Mesodermal cell (in vitro differentiated cells): ENCODE measurements around the gene THBS2.

Experiments
- H3K27ac ChIP-seq: 2 replicates; pipeline ENCODE4 v1.7.0; 2013; ENCODE audit warnings: mild to moderate bottlenecking, low read depth, low read length, moderate library complexity; ENCODE audit not compliant: severe bottlenecking
- H3K36me3 ChIP-seq: 2 replicates; pipeline ENCODE4 v1.7.1; 2013; ENCODE audit warnings: mild to moderate bottlenecking, low read length, moderate library complexity; ENCODE audit not compliant: control insufficient read depth, insufficient read depth
- H3K4me1 ChIP-seq: one replicate; pipeline ENCODE4 v1.7.1; 2013; ENCODE audit warnings: mild to moderate bottlenecking, low read length; ENCODE audit not compliant: insufficient read depth, control insufficient read depth, poor library complexity, severe bottlenecking
- H3K4me3 ChIP-seq: 2 replicates; pipeline ENCODE4 v1.7.0; 2013; ENCODE audit warnings: low read length, control low read depth, mild to moderate bottlenecking; ENCODE audit not compliant: insufficient read depth, poor library complexity, severe bottlenecking; ENCODE audit errors: extremely low read depth
- H3K9me3 ChIP-seq: 2 replicates; pipeline ENCODE4 v1.7.1; 2013; ENCODE audit warnings: mild to moderate bottlenecking, low read length, moderate library complexity; ENCODE audit not compliant: control insufficient read depth
- WGBS, 2 experiments: methylation state at CpG; one replicate each; pipeline ENCODE4 v1.1.5; 2013; ENCODE audit warnings: missing lambda C conversion rate in 2 of 2; ENCODE audit not compliant: insufficient coverage in 2 of 2; 5-methylcytosine and 5-hydroxymethylcytosine counted together

Gene THBS2

DNA sequence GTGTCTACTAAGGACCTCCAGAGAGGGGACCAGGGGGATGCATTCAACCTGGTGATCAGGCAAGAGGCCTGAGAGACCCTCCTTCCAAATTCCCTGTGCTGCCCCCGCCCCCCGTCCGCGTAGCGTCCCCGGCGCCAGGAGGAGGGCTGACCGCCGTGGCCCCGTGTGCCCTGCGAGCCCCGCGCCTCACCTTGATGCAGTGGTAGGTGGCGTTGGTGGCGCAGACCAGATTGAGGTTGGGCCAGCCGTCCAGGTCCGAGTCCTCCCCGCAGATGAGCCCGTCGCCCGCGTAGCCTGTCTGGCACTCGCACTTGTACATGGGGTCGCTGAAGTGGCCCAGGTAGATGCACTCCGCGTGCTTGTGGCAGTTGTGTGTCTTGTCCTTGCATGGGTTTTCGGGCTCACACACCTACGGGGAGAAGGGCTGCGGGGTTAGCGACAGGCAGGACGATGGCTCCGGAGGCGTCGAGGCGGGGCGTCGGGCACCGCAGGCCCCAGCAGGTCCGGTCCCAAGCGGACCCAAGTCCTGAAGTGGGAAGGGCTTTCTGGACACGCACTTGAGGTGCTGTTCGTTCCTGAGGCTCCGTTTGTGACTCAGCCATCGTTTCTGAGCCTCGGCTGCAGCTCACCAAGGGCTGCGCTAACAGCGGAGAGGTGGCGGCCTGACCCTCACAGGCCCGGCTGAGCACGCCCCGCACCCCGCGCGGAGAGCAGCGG, 21.7 kb downstream of the THBS2 start:
- H3K4me3 ChIP-seq, result no peak overlapping the region
- H3K9me3 ChIP-seq, result no peaks in the 10 kb centered on the region
- H3K4me1 ChIP-seq, result no peaks in the 10 kb centered on the region
- H3K27ac ChIP-seq, result no peak overlapping the region
- 94 to 96% methylated on average over 45 to 55 of the region's 55 CpGs for WGBS, 2 experiments
- H3K36me3 ChIP-seq, result no peaks in the 10 kb centered on the region

DNA sequence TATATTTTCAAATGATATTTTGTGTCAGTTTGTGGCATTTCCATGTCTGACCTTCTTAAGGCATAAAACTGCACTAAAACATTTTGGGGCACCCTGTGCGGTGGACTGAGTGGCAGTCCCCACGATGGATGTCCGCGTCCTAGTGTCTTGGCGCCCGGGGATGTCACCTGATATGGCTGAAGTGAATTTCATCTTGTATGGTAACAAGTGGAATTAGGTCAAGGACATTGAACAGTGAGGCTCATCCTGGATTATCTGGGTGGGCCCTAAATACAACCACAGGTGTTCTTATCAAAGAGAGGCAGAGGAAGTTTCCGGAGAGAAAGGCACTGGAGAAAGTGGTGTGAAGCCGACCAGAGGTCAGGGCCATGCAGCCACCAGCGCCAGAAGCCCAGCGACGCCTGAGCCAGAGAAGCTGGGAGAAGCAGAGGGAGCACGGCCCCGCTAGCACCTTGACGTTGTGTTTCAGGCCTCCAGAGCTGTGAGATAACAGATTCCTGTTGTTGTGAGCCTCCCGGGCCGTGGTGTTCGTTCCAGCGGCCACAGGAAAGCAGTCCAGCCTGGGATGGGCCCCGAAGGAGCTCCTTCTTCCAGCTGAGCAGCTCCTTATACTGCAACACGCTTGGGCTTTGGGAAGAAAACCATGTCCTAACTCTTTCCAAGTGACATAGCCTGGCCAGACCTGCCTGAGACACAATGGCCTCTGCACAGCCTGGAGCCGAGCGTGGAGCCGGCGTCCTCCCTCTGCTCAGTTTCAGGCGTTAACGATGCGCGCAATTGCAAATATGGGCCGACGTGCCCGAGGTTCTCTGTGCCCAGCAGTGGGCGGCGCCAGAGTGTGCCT, 22.5 kb downstream of the THBS2 start:
- WGBS, 2 experiments, result 95% methylated on average over 33 of the region's 33 CpGs
- H3K4me3 ChIP-seq, result no peak overlapping the region
- H3K9me3 ChIP-seq, result no peaks in the 10 kb centered on the region
- no peaks in the 10 kb centered on the region for H3K36me3 ChIP-seq
- H3K27ac ChIP-seq, result no peak overlapping the region
- H3K4me1 ChIP-seq, result no peaks in the 10 kb centered on the region

DNA sequence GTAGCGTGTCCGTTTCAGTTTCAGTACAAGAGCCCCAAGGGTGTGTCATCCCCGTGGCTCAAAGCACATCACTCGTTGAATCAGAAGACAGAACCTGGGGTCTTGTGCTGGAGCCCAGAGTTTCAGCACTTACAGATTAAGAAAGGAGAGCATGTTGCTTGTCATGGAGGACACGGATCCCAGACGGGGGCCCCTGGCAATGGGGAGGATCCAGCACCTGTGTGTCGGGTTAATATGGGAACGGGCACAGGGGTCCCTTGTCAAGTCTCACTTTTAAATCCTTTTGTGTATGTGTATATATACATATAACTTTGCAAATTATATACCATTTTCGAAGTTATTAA, 23.4 kb downstream of the THBS2 start:
- H3K4me3 ChIP-seq, result no peak overlapping the region
- 93 to 95% methylated on average over 4 to 6 of the region's 9 CpGs for WGBS, 2 experiments
- no peaks in the 10 kb centered on the region for H3K36me3 ChIP-seq
- no peaks in the 10 kb centered on the region for H3K9me3 ChIP-seq
- H3K27ac ChIP-seq, result no peak overlapping the region
- H3K4me1 ChIP-seq, result no peaks in the 10 kb centered on the region

DNA sequence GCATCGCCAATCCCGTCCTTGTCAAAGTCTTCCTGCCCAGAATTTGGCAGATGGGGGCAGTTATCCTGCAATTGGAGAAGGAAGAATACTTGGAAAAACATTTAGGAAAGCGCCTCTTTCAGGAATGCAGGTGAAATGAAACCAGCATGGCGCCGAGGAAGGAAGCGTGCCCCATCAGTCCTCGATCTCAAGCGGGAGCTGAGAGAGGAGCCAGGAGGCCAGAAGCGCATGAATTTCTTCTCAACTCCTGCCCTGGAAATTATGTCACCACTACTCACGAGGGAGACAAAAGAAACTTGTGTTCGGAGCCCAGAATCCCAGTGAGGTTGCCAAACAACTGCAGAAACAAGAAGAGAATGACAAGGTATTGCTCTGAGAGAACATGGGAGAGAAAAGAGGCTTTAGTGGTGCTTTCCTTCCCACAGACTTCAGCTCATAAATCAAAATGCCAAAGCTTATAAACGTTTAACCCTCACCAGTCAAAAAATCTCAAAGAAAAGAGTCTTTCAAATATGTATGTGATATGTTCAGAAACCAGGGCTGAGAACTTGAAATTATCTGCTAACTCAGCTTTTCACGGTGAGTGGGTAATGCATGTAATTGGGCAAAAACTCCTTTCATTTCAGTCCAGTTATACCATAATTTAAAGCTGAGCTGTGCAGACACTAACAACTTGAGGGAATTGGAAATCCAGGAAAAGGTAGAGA, 23.9 kb downstream of the THBS2 start:
- Histone ChIP-seq H3K4me3 (no peak overlapping the region), H3K36me3 (no peaks in the 10 kb centered on the region), H3K9me3 (no peaks in the 10 kb centered on the region), H3K4me1 (no peaks in the 10 kb centered on the region), H3K27ac (no peak overlapping the region)
- WGBS, 2 experiments, result 88 to 91% methylated on average over 8 to 9 of the region's 13 CpGs

DNA sequence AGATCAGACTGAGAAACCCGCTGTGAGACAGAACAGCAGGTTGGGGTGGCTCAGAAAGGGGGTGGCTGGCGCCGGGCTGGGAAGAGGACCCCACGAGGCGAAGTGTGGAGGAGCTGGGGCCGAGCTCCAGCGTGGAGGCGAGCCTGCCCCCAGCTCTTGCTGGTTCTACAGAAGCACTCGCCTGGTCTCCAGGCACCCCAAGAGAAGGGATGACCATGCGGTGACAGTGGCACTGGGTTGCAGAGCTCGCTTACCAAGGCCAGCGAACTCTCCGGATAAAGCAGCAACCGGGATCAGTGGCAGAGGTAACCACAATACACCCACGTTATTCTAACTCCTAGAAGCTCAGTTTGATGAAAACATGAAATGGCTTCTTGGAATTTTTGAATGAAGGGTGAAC, 26.5 kb downstream of the THBS2 start:
- H3K4me1 ChIP-seq, result no peaks in the 10 kb centered on the region
- no peak overlapping the region for H3K4me3 ChIP-seq
- no peaks in the 10 kb centered on the region for H3K36me3 ChIP-seq
- H3K9me3 ChIP-seq, result peaks cover 2% of the 10 kb centered on the region
- 92 to 97% methylated on average over 9 to 10 of the region's 15 CpGs for WGBS, 2 experiments
- H3K27ac ChIP-seq, result no peak overlapping the region

DNA sequence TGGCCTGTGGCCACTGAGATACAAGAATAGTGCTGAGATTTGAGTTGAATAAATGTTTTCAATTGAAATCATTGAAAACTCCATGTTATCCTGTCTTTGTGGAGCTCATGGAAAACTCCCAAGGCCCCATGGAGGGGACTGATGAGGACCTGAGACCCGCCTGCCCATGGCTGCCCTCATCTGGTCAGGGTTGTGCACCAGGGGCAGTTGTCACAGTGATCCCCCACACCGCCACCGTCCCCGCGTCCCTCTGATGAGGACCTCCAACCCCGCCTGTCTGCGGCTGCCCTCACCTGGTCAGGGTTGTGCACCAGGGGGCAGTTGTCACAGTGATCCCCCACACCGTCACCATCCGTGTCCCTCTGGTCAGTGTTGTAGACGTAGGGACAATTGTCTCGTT, 27.8 kb downstream of the THBS2 start:
- Histone ChIP-seq H3K4me3 (no peak overlapping the region), H3K4me1 (no peaks in the 10 kb centered on the region), H3K36me3 (no peaks in the 10 kb centered on the region), H3K9me3 (peaks cover 6% of the 10 kb centered on the region), H3K27ac (no peak overlapping the region)
- WGBS, 2 experiments, result 88 to 94% methylated on average over 8 to 11 of the region's 11 CpGs

DNA sequence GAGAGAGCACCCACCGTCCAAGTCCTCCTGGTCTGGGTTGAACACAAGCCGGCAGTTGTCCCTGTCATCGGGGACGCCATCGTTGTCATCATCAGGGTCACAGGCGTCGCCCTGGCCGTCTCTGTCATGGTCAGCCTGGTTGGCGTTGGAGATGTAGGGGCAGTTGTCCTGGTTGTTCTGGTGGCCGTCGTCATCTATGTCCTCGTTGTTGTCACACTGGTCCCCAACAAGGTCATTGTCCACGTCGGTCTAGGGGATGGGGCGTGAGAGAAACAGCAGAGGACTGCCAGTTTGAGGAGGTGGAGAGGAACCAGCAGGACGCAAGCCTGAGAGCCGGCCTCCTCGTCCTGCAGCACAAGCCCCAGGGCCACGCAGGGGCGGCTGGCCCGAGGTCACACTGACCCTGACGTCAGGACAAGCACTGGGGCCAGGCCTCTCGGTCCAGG, 28.5 kb downstream of the THBS2 start:
- 93 to 94% methylated on average over 20 to 23 of the region's 23 CpGs for WGBS, 2 experiments
- Histone ChIP-seq H3K4me1 (no peaks in the 10 kb centered on the region), H3K27ac (no peak overlapping the region), H3K9me3 (peaks cover 6% of the 10 kb centered on the region), H3K36me3 (no peaks in the 10 kb centered on the region), H3K4me3 (no peak overlapping the region)

DNA sequence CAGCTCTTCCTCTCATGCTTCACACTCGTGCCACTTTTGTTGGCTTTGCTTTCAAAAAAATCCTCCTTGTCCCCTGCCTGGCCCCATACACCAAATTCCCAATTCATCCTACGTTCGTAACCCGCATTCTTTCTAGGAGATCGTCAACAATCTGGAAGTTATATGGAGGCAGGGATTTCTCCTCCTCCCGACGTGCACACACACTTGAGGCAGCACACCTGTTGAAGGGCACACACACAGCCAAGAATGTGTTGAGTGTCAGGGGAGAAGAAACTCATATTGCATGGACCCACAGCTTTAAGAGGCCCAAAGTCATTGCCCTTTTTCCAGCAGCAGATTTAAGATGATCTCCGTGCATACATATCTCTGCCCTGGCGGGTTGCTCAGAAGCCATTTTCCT, 28.9 kb downstream of the THBS2 start:
- no peak overlapping the region for H3K27ac ChIP-seq
- no peaks in the 10 kb centered on the region for H3K36me3 ChIP-seq
- H3K4me3 ChIP-seq, result no peak overlapping the region
- 90 to 96% methylated on average over 6 to 8 of the region's 9 CpGs for WGBS, 2 experiments
- H3K4me1 ChIP-seq, result no peaks in the 10 kb centered on the region
- peaks cover 6% of the 10 kb centered on the region for H3K9me3 ChIP-seq

DNA sequence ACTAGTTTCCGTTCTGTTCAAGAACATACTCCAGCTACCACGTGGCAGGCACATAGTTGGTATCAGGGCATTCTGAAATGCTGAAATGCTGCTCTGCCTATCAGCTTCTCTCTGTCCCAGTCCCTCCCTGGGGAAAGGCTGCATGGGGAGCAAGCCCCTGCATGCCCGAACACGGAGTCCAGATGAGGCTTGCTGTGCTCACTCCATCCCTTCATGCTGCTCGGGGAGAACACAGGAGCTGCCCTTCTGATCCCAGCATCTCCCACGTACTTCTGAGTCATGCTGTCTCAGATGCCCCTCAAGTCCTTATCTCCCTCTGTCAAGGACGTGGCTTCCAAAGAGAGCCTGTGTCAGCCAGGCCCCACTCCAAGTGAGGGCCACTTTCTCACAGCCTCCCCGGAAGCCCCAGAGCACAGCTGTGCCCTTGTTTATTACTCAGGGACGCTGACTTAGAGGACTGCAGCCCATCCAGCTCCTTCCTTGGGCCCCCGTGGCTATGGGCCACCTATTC, 29.4 kb downstream of the THBS2 start:
- WGBS, 2 experiments, result 71 to 78% methylated on average over 7 to 10 of the region's 10 CpGs
- no peaks in the 10 kb centered on the region for H3K36me3 ChIP-seq
- H3K9me3 ChIP-seq, result peaks cover 6% of the 10 kb centered on the region
- H3K4me3 ChIP-seq, result no peak overlapping the region
- H3K27ac ChIP-seq, result no peak overlapping the region
- no peaks in the 10 kb centered on the region for H3K4me1 ChIP-seq

DNA sequence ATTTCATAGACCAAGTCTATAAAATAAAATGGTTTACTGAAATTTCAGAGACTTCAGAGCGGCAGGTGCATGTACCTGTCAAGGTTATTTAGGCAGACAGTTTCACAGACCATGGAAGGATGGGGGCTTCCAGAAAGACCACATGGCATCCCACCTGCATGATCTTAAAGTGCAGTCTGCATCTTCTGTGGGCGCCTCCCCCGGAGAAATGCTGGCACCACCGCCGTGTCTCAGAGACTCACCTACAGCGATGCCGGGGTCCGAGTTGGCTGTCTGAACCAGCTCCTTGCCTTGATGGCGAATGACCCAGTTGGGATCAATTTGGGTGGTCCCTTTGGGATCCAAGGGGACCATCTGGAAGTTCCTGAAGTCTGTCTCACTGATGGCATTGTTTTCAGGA, 30.6 kb downstream of the THBS2 start:
- Histone ChIP-seq H3K4me3 (no peak overlapping the region), H3K4me1 (no peaks in the 10 kb centered on the region), H3K9me3 (peaks cover 6% of the 10 kb centered on the region), H3K36me3 (no peaks in the 10 kb centered on the region), H3K27ac (no peak overlapping the region)
- 91 to 92% methylated on average over 9 of the region's 9 CpGs for WGBS, 2 experiments
